Esophagus squamous epithelium (tissue), 5 donors: ENCODE results near the gene TRDMT1. TPM values are rescaled to one million over a fixed set of nuclear protein-coding genes. Genes with fewer than 3 reads are reported as not detected.

Experiments
- DNase-seq: peaks from one replicate; lab custom pipeline; 2025; lab: John Stamatoyannopoulos, UW
- H3K27ac ChIP-seq, 4 donors: fragments of 200-600 bp; sonication (generic); one replicate each; pipeline ENCODE4 v1.5.1; 2016 to 2019; ENCODE audit warnings: mild to moderate bottlenecking in 1 of 4
- H3K27me3 ChIP-seq, 4 donors: fragments of 200-600 bp; sonication (generic); 1 replicate in 3 of 4; 2 replicates in 1 of 4; pipeline versions ENCODE4 v1.5.1 to v1.6.0; 2017 to 2021; ENCODE audit warnings: antibody characterized with exemption in 1 of 4
- H3K36me3 ChIP-seq, 3 donors: fragments of 200-600 bp; sonication (generic); one replicate each; pipeline ENCODE4 v1.5.1; 2016 to 2019
- H3K4me1 ChIP-seq, 3 donors: fragments of 200-600 bp; sonication (generic); one replicate each; pipeline ENCODE4 v1.5.1; 2017 to 2019
- H3K4me3 ChIP-seq, 4 donors: fragments of 200-600 bp; sonication (generic); 1 replicate in 3 of 4; 2 replicates in 1 of 4; pipeline ENCODE4 v1.5.1; 2016 to 2019; ENCODE audit warnings: mild to moderate bottlenecking in 2 of 4, moderate library complexity in 1 of 4
- H3K9me3 ChIP-seq, 3 donors: fragments of 200-600 bp; sonication (generic); one replicate each; pipeline ENCODE4 v1.5.1; 2016 to 2019
- CTCF ChIP-seq, 6 experiments: fragments of 450-650 bp in 4 of 6; fragments of 200-600 bp in 2 of 6; sonication (generic) in 2 of 6; IDR thresholded peaks; one replicate each; pipeline ENCODE4 v1.5.1; 2016 to 2019; ENCODE audit warnings: antibody characterized with exemption in 6 of 6, mild to moderate bottlenecking in 4 of 6, moderate library complexity in 4 of 6
- POLR2A ChIP-seq, 4 donors: fragments of 450-650 bp; IDR thresholded peaks; one replicate each; pipeline ENCODE4 v1.6.1; 2017; ENCODE audit warnings: antibody characterized with exemption in 4 of 4, mild to moderate bottlenecking in 4 of 4, moderate library complexity in 3 of 4
- WGBS, 2 donors: methylation state at CpG; one replicate each; pipeline ENCODE4 v1.1.5; 2018; 5-methylcytosine and 5-hydroxymethylcytosine counted together
- intact Hi-C: fragments of 100-400 bp; cut with DNase I; formaldehyde crosslinking; loops from one replicate; pipeline ENCODE4 v1.15.0; 2022
- total RNA-seq, 4 donors: library from RNA; depleted of rRNA; stranded (reverse); fragments of >200 nt; gene quantifications; one replicate each; pipeline ENCODE4 v1.1.0, GENCODE V29; 2016
- donor health status: DM: yes; HTN: yes; CAD: no.

The TRDMT1 gene
- total RNA-seq, 4 donors from 2014 or later = 1.3 to 5.9 (median 2.6) TPM

DNA sequence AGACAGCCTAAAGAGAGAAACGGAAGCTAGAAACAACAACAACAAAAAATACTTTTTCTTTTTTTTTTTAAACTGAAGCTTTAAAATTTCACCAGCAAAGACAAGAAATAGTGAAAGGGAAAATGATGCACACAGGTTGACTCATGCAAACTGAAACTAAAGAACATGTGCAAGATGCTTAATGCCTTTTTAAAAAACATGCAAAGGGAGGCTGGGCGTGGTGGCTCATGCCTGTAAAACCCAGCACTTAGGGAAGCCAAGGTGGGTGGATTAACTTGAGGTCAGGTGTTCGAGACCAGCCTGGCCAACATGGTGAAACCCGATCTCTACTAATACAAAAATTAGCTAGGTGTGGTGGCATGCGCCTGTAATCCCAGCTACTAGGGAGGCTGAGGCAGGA, 56.7 kb downstream of the TRDMT1 start:
- 58 to 66% methylated on average over 5 of the region's 5 CpGs for WGBS, 2 donors
- no peak overlapping the region for H3K4me3 ChIP-seq
- H3K27me3 ChIP-seq = no peaks in the 10 kb centered on the region
- H3K4me1 ChIP-seq = no peaks in the 10 kb centered on the region
- intact Hi-C loops = no loop called here
- H3K27ac ChIP-seq = no peak overlapping the region
- H3K36me3 ChIP-seq = no peaks in the 10 kb centered on the region
- TF ChIP-seq CTCF (IDR thresholded peaks at IDR 0.05) = no peak
- no peak for TF ChIP-seq POLR2A (IDR thresholded peaks at IDR 0.05)
- H3K9me3 ChIP-seq = no peaks in the 10 kb centered on the region
- DNase-seq = no peak

DNA sequence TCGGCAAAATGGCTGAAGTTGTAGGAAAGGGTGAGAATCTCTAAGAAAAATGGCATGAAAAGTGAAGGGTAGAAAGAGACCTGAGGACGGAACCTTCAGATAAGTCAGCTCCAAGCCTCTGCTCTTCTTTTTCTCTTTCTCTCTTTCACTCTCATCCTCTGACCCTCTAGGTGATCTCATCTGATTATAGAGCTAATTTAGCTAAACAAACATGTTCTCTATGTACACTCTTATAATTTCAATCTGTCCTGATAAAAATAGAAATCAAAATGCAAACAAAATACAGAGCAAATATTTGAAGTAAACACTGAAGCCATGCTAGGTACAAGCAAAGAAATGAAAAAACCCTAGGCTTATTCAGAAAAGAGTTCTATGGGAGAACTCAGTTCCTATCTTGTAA, 57.4 kb downstream of the TRDMT1 start:
- Histone ChIP-seq H3K27me3 (no peaks in the 10 kb centered on the region), H3K27ac (no peak overlapping the region), H3K9me3 (no peaks in the 10 kb centered on the region), H3K36me3 (no peaks in the 10 kb centered on the region), H3K4me3 (no peak overlapping the region), H3K4me1 (no peaks in the 10 kb centered on the region)
- 92 to 95% methylated on average over 2 of the region's 2 CpGs for WGBS, 2 donors
- intact Hi-C loops = no loop called here
- no peak for TF ChIP-seq POLR2A (IDR thresholded peaks at IDR 0.05)
- no peak for TF ChIP-seq CTCF (IDR thresholded peaks at IDR 0.05)
- no peak for DNase-seq

GRCh38 chr10:17143055-17143690, 58.3 kb downstream of the TRDMT1 start:
- no peak overlapping the region for H3K4me3 ChIP-seq
- TF ChIP-seq POLR2A (IDR thresholded peaks at IDR 0.05) (no peak), CTCF (IDR thresholded peaks at IDR 0.05) (no peak)
- no peak for DNase-seq
- H3K9me3 ChIP-seq = no peaks in the 10 kb centered on the region
- H3K36me3 ChIP-seq = no peaks in the 10 kb centered on the region
- no peaks in the 10 kb centered on the region for H3K4me1 ChIP-seq
- H3K27me3 ChIP-seq = no peaks in the 10 kb centered on the region
- intact Hi-C loops = no loop called here
- WGBS, 2 donors = 63 to 67% methylated on average over 3 of the region's 3 CpGs
- no peak overlapping the region for H3K27ac ChIP-seq

GRCh38 chr10:17141504-17142229, 59.8 kb downstream of the TRDMT1 start:
- Histone ChIP-seq H3K9me3 (no peaks in the 10 kb centered on the region), H3K27ac (no peak overlapping the region), H3K4me1 (no peaks in the 10 kb centered on the region)

More at GRCh38 chr10:17141504-17142229, 59.8 kb downstream of the TRDMT1 start:
- no peak for TF ChIP-seq POLR2A (IDR thresholded peaks at IDR 0.05)
- no peak for TF ChIP-seq CTCF (IDR thresholded peaks at IDR 0.05)
- no peak for DNase-seq
- intact Hi-C loops = no loop called here
- Histone ChIP-seq H3K36me3 (no peaks in the 10 kb centered on the region), H3K4me3 (no peak overlapping the region), H3K27me3 (no peaks in the 10 kb centered on the region)
- WGBS, 2 donors = 88 to 89% methylated on average over 1 of the region's 1 CpG
